ENCODE data around the gene ASIC4.
A peak's percentile ranks its signal among the peaks of the same experiment; 100 is the strongest.

ASIC4 gene

DNA sequence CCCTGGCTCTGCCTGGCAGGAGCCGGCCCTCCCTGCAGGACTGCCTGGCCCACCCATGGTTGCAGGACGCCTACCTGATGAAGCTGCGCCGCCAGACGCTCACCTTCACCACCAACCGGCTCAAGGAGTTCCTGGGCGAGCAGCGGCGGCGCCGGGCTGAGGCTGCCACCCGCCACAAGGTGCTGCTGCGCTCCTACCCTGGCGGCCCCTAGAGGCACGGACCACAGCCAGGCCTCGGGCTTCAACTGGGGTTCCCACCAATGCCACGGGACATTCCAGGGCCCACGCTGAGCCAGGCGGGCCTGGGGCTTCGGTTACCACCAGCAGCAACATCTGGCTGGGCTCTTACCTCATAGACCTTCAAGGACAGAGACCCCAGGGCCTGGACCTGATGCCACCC lies 21.7 kb upstream of the ASIC4 start:
- H3K4me3 ChIP-seq (ENCODE audit: control insufficient read depth, low read depth, low read length): no peak overlapping the region
- TF ChIP-seq, protein P1, sequence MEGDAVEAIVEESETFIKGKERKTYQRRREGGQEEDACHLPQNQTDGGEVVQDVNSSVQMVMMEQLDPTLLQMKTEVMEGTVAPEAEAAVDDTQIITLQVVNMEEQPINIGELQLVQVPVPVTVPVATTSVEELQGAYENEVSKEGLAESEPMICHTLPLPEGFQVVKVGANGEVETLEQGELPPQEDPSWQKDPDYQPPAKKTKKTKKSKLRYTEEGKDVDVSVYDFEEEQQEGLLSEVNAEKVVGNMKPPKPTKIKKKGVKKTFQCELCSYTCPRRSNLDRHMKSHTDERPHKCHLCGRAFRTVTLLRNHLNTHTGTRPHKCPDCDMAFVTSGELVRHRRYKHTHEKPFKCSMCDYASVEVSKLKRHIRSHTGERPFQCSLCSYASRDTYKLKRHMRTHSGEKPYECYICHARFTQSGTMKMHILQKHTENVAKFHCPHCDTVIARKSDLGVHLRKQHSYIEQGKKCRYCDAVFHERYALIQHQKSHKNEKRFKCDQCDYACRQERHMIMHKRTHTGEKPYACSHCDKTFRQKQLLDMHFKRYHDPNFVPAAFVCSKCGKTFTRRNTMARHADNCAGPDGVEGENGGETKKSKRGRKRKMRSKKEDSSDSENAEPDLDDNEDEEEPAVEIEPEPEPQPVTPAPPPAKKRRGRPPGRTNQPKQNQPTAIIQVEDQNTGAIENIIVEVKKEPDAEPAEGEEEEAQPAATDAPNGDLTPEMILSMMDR (conservative IDR thresholded peaks at IDR 0.05; ENCODE audit: control insufficient read depth, insufficient read depth, low read depth, low read length): no peak
- DNase-seq (ENCODE audit: low read depth): no peak

DNA sequence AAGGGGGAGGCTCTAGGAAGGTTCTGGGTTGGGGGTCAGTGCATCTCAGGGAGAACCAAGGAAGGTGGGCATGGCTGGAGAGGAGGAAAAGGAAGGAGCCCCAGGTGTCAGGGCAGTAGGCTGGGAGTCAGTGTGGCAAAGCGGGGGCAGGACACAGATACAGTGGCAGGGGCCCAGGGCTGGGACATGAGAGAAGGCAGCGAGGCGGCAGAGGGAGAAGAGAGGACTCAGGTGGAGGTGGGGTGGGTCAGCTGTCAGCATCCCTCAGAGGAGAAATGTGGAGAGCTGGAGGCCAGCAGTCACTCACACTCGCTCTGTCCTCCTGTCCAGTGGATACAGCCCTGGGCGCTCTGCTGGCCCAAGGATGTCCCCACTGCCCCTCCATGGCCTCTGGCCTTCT lies 21.2 kb upstream of the ASIC4 start:
- H3K4me3 ChIP-seq (ENCODE audit: control insufficient read depth, low read depth, low read length): no peak overlapping the region
- no peak for DNase-seq (ENCODE audit: low read depth)
- TF ChIP-seq, protein P1 (conservative IDR thresholded peaks at IDR 0.05; ENCODE audit: control insufficient read depth, insufficient read depth, low read depth, low read length): no peak

DNA sequence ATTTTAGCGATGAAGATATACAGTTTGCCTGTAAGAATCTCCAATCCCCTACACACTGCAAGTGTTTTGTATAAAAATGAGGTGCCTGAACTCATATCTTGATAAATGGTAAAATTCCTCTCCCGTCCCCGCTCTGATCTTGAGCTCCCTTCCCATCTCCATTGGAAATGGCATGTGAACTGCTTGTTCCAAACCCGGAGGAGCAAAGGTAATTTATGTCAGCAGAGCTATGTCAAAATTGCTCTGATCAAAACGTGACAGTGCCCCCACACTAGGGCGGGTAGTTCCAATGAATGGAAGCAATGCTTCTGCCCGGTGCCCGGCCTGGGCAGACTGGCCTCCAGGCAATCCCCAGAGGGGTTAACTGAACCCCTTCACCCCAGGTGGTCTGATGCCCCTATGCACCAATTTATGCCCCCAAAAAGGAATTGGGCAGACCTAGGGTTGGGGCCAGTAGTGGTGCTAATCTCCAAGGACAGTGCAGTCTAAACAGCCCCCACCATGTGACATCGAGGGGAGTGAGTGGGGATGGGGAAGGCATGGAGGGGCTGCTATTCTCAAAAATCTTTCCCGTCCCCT lies 19.2 kb upstream of the ASIC4 start:
- no peak for DNase-seq (ENCODE audit: low read depth)
- no peak overlapping the region for H3K4me3 ChIP-seq (ENCODE audit: control insufficient read depth, low read depth, low read length)
- TF ChIP-seq, protein P1 (conservative IDR thresholded peaks at IDR 0.05; ENCODE audit: control insufficient read depth, insufficient read depth, low read depth, low read length): no peak

DNA sequence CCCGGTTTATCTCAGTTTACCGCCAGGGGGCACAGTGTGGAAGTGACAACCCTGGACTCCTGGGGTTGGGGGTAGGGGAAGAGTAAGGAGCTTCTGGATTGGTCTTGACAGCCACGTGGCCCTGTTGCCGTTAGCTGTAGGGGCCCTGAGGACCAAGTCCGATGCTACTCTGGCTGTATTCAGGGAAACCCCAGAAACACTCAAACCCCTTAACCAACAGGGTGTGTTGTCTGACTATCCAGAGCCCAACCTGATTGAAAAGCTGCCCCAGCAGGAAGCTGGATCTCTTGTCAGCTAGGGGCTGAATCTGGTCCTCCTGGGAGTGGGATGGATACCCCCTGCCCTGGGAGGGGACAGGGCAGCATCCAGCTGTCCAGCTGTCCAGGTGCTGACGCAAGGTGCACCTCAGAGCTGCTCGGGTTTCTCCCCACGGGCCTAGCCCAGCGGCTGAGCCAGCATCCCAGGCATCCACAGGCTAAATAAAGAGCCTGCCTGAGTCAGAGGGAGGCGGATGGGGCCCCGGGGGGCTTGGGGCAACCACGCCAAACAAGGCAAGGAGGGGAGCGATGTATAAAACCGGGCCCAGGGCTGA lies 18.7 kb upstream of the ASIC4 start:
- H3K4me3 ChIP-seq (ENCODE audit: control insufficient read depth, low read depth, low read length): no peak overlapping the region
- DNase-seq (ENCODE audit: low read depth): peak; percentile 67
- TF ChIP-seq, protein P1 (conservative IDR thresholded peaks at IDR 0.05; ENCODE audit: control insufficient read depth, insufficient read depth, low read depth, low read length): peak; percentile 67

DNA sequence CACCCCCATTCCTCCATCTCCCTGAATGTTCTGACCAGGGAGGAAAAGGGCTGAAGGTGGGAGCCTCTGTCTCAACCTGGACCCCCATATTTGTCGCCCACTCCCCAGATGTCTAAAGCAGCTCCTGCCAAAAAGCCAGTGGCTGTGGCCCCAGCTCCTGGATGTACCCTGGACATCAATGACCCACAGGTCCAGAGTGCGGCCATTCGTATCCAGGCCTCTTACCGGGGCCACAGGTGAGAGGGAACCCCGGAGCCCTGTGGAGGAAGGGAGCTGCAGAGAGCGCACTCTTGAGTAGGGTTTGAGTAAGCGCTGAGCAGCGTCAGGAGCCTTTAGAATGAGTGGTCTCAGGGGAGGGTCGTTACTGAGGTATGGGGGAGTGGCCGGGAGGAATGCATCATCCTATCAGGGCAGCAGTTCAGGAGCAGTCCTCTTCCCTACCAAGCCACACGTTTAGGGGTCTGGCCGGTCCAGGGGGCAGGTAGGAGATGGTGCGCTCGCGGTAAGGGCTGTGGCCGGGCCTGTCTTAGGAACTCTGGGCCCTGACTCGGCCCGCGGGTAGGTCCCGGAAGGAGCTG lies 17.9 kb upstream of the ASIC4 start:
- TF ChIP-seq, protein P1 (conservative IDR thresholded peaks at IDR 0.05; ENCODE audit: control insufficient read depth, insufficient read depth, low read depth, low read length): no peak

DNA sequence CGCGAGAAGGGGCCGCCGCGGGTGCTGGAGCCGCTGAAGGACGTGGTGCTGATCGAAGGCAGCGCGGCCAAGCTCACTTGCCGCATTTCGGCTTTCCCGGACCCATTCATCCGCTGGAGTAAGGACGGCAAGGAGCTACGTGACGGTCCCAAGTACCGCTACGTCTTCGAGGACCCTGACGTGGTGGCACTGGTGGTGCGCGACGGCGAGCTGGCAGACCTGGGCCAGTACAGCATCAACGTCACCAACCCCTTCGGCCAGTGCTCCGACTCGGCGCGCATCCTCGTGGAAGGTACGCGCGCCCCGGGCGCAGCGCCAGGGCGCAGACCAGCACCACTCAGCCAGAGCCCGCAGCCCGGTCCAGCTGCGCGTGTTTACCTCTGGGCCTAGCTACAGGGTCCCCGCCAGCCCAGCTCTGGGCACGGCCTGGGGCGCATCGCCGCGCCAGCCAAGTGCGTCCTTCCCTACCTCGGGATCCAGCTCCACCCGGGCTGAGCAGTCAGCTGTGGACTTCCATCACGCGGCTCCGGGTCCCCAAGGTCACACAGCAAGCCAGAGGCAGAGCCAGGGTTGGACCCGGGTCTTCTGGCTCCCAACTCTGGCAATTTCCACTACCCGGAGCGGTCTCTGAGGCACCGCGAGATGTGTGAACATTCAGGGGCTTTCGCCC lies 17.3 kb upstream of the ASIC4 start:
- no peak for DNase-seq (ENCODE audit: low read depth)
- TF ChIP-seq, protein P1 (conservative IDR thresholded peaks at IDR 0.05; ENCODE audit: control insufficient read depth, insufficient read depth, low read depth, low read length): no peak
- no peak overlapping the region for H3K4me3 ChIP-seq (ENCODE audit: control insufficient read depth, low read depth, low read length)

More for the DNA sequence above, 17.9 kb upstream of the ASIC4 start:
- DNase-seq (ENCODE audit: low read depth): no peak
- H3K4me3 ChIP-seq (ENCODE audit: control insufficient read depth, low read depth, low read length): no peak overlapping the region
